Raji (cell line): ENCODE measurements around the gene NR1I3.
A peak's percentile ranks its signal among the peaks of the same experiment; 100 is the strongest.

Experiments used
- POLR2A ChIP-seq: IDR thresholded peaks from 2 replicates; pipeline ENCODE4 v1.6.1; 2011; ENCODE audit warnings: low read depth, low read length, control low read depth; ENCODE audit not compliant: insufficient read depth

NR1I3 gene

DNA sequence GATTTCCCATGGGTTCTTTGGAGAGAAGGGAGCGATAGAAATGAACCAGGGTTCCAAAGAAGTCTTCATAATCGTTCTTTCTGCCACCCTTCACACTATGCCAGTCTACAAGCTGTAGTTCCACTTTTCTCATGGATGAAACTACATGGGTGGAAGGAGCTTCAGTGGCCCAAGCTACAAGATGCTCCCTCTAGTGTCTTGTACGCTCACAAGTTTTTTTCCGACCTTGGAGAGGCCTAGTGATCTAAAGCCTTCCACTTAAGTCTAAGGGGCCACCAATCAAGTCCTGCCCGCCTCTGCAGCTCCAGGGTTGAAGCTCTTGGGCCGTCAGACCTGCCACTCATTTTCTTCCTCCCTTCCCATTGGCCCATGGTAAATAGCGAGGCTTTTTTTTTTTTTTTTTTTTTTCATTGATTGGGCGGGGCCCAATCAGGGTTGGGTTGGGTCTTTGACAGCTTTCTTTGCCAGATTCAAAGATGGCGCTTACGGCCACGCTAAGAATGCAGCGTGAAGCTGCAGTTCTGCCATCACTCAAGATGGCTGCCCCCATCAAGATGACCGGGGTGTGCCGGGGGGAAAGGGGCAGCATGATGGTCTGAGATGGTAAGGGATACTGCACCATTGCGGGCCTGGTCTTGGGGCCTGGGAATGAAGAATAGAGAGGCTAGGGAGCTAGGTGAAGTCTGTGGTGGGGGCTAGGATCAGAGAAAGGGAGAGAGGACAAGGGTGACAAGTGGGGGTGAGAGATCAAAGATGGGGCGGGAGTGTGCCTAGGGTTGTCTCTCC lies 12.3 kb downstream of the NR1I3 start, which contains the start of gene TOMM40L:
TSS of gene TOMM40L (plus strand) at position 527 of the 786 bp plus-strand sequence. CDS start 430 bp downstream, outside the sequence.
- peak; percentile 72 for TF ChIP-seq POLR2A

DNA sequence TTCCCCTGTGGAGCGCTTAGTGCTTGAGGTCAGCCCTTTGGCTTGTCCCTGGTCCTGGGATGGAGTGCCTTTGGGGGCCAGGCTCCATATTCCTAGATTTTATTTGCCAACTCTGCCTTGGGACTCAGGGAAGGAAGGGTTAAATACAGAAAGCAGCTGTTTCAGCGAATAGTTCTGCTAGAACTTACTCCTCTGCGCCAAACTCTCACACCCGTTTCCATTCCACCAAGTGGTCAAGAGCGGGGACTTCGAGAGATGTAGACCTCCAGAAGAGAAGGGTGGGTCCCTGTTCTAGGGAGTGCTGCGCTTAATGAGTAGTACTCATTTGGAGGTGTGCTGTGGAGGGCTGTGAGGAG lies 12.8 kb downstream of the NR1I3 start:
- no peak for TF ChIP-seq POLR2A

DNA sequence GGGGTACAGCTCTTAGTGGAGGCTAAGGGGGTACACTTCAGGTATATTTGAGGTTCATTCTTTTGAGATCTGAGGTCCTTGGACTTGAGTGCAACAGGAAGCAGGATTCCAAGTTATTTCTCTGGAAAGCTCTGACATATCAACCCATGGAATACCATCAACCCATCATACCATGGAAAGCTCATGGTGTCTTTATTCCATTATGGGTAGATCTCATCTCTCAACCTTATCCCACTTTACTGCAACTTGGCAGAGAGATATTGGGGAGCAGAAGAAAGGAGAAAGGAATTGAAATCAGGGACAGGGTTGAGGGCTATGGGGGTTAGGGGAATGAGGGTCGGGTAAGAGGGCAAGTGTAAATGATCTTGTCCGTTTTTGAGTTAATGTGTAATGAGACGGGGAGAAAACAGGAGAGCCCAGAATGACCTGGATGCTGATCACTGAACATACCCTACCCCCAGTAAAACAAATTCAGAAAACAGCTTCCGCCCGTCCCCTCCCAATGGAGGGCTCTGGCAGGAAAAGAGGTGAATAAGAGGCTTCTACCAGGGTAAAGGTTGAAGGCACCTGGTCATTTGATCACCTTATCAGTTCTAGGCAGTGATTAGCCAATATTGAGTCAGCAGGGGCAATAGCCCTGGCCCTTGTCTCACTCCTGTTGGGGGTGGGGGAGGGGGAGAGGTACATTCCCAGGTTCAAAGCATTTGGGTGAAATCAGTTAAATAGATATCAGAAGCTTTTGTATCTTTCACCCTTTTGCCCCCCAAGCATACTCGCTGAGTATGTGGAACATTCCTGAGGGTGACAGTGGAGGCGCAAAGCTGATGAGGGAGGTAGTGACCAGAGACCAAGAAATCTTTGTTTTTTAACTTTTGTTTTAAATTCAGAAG lies 14.0 kb downstream of the NR1I3 start:
- TF ChIP-seq POLR2A: no peak

DNA sequence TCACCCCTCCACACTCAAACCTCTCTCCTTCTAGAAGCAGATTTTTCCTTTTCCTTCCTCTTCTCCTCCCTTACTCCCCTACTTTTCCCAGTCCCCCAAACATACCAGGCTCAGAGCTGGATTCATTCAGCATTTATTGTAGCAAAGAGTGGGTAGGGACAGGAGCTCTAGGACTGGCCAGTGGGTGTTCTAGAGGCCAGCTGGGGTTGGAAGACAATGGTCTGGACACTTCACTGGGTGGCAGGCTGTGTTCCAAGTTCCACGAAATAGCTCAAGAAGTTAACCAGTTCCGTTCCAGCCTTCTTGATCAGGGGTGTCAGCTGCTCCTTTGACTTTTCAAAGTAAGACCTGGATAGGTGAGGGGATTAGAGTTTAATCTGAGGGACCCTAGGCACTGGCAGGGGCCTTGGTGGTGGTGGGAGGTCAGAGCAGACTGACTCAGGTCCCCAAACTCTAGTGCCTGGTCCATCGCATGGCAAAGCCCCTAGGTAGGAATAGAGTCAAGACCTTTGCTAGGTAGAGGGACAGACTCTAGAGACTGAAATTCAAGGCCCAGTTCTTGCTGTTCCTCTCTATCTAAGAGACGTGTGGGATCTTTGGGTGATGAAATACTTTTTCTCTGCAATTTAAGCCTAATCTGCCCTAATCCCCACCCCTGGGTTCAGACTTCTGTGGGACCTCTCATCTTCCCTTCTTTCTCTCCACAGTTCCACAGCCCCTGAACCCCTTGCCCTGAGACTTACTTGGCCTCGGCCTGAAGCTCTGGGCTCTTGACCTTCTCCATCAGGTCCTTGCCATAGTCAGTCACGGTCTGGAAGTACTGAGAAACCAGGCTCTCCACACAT lies 15.6 kb downstream of the NR1I3 start:
- no peak for TF ChIP-seq POLR2A

DNA sequence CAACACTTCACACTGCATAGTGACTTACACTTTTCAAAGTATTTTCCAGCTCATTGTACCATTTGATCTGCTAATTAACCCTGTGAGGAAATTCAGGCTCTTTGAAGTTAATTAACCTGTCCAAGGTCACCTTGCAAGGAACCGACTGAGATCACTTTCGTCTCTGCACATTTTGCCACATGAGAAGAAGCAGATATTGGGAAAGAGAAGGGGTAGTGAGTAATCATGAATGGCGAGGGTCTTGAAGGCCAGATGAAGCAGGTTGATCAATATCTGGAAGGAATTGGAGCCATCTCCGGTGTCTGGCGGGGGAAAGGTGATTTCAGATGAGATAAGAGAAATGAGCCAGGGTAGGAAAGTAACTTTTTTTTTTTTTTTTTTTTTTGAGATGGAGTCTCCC lies 18.0 kb downstream of the NR1I3 start:
- TF ChIP-seq POLR2A: no peak

DNA sequence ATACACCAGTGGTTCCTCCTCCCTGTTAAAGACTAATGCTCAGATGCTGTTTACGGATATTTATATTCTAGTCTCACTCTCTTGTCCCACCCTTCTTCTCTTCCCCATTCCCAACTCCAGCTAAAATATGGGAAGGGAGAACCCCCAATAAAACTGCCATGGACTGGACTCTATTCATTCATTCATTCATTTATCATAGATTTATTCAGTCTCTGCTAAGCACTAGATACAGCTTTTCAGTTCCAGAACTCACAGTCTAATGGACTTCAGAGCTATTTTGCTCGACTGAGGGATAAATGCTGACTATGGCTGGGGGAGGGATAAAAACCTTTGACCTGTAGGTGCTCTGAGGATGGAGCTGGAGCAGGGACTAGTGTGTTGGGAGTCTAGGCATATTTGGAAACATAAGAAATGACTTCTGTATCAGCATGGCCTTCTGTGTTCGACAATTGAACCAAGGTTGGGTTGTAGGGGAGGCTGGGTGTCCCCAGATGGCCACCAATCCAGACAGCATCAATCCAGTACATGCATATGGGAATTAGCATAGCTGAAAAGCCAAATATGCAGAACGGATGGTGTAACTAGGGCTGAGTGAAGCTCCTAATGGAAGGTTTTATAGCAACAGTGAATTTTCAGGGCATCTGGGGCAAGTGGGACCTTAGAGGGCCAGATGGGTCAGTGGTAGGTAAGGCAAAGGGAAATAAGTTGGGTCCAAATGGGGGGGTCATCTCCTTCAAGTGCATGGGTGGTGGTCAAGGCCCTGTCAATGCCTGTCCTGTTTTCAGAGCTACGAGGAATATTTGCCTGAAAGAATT lies 18.7 kb downstream of the NR1I3 start:
- TF ChIP-seq POLR2A: no peak

DNA sequence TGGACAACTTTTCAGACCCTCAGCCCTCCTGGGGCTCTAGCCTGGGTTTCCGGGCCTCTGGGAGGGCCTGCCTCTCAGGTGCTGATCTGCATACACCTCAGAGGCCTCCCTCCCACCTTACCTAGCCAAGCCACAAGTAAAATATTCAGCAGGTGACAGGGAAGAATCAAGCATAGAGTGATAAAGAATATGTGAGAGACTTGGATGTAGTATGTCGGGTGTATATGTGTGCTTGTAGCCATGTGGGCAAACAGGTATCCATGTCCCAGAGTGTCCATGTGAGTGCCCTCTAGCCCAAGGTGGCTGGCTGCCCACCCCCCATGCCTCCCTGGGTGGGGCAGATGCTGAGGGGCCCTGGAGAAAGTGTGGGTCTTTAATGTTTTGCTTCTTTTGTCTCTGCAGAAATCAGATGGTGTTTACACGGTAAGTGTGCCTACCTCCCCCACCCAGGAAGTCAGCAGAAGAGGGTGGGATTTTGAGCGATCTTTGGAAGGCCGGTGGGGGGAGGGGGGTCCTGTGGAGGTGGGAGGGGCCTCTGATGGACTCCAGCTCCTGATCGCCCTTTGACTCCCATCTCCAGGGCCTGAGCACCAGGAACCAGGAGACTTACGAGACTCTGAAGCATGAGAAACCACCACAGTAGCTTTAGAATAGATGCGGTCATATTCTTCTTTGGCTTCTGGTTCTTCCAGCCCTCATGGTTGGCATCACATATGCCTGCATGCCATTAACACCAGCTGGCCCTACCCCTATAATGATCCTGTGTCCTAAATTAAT lies 19.5 kb downstream of the NR1I3 start:
- no peak for TF ChIP-seq POLR2A

DNA sequence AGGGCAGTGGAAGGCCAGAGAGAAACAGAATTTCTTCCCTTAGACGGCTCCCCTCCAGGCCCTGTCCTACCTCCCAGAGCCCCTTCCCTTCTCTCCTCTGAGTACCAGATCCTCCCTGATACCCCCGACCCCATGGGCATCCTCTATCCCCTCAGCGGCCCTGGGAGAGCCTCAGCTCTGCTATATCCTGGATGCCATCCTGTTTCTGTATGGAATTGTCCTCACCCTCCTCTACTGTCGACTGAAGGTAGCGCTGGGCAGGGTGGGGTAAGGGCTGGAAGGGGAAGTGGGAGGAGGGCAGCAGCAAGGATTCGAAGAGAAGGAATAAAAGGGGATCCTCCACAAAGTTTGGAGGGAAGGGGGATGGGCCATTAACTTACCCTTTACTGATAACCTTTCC lies 20.2 kb downstream of the NR1I3 start:
- no peak for TF ChIP-seq POLR2A

DNA sequence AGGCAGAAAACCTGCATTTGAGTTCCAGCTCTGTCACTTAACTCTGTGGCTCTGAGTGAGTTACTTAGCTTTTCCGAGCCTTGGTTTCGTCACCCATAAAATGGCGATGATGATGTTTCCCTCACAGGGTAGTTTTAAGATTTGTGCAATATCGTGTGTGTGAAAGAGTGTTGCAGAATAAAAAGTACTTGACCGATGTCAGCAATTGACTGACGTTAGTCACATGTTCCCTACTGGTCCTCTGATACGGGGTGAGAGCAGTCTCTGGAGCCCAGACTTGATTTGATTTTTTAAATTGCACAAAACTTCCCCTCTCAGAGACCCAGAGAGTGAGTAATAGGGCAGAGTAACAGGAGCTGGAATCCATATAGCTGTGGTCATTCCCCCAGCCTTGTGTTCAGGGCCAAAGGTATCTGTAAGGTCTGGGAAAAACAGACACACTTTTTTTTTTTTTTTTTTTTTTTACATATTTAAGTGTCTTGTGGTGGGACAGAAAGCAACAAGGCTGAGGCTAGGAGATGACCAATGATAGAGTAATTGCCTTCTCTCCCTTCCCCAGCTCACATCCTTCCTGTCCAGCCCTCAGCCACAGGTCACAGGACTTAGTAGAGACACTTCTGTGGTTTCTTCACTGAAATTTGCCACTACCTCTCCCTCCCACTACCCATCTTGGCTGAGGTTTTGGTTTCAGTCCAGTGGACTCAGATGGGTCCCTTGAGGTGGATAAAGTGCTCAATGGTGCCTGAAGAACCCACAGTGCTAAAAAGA lies 20.9 kb downstream of the NR1I3 start:
- no peak for TF ChIP-seq POLR2A

DNA sequence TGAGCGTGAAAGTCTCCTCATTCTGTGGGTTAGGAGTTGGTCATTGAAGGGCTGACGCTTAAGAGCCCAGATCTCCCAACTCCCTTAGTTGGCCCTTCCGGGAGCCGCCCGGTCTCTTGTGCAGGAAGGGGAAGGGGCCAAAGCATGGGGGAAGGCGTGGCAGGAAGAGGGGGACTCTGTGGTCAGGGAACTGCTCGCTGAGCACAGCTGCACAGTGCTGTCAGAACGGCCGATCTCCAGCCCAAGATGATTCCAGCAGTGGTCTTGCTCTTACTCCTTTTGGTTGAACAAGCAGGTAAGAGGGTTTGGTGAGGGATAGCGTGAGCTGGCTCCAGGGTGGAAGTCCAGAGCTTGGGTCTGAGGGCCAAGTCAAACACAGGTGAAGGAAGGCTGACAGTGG lies 22.9 kb downstream of the NR1I3 start, which contains the start of gene FCER1G:
TSS of gene FCER1G (plus strand) at position 220 of the 400 bp plus-strand sequence. CDS start at position 247, 27 bp downstream.
- TF ChIP-seq POLR2A: no peak

DNA sequence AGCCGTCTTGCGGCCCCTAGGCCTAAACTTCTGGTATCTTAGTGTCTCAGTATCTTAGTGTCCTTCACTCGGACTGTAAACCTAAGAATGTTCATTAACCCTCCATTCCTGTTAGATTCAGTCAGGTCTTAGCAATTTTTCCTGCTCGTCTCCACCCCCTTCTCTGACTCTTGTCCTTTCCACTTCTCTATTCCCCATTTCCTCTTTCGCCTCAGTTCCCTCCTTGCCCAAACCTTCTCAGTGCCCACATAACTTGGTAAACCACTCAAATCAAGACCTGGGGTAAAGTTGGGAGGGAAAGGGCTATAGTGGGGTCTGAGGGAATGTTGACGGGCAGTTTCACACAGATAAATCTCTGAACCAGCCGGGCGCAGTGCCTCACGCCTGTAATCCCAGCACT lies 23.6 kb downstream of the NR1I3 start:
- no peak for TF ChIP-seq POLR2A

DNA sequence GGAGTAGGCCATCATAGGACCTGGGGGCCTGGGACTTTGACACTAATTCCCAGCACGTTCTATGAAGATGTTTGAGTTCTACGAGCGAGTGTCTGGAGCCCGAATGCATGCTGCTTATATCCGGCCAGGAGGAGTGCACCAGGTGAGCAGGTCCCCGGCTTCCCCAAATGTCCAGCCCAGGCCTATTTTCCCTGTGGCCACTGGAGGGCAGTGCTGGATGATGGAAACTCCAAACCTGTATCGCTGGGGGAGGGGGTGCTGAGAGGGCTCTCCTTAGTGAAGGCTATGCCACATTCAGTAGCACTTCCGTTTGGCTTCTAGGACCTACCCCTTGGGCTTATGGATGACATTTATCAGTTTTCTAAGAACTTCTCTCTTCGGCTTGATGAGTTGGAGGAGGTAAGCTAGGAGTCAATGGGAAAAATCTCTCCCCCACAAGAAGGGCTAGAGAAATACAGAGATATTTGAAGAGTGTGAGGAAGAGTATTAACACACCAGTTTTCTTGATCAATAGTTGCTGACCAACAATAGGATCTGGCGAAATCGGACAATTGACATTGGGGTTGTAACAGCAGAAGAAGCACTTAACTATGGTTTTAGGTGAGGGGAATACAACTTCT lies 28.1 kb downstream of the NR1I3 start:
- no peak for TF ChIP-seq POLR2A
